SU-DHL-6 (cell line): ENCODE data around the gene CCDC120.

ENCODE experiments used
- CTCF ChIP-seq: fragments of 200-600 bp; sonication (generic); IDR thresholded peaks from one replicate; pipeline ENCODE4 v1.5.1; 2017; ENCODE audit warnings: antibody characterized with exemption, mild to moderate bottlenecking, low read length, moderate library complexity; ENCODE audit not compliant: insufficient read depth, poor library complexity, severe bottlenecking
- EZH2phosphoT487 ChIP-seq: fragments of 200-600 bp; sonication (generic), shearing (Covaris generic); conservative IDR thresholded peaks from 2 replicates; pipeline ENCODE4 v1.6.1; 2018; ENCODE audit warnings: mild to moderate bottlenecking, antibody characterized with exemption, low read length, moderate library complexity, mixed read lengths

- TF ChIP-seq CTCF (no peak), EZH2phosphoT487 (no peak)
Observed at GRCh38 chrX:49066278-49066677, 7.5 kb downstream of the CCDC120 start.
